Sigmoid colon (tissue), 7 donors: Measurements from ENCODE around the gene ZDHHC11. TPM values are rescaled to one million over a fixed set of nuclear protein-coding genes. Genes with fewer than 3 reads are reported as not detected.
"Not testable (repeated sequence)": the region's sequence is repeated elsewhere in the genome, so short reads cannot be mapped to it uniquely, and the experiment has no call there.

Experiments used
- DNase-seq: peaks from one replicate; pipeline ENCODE4 v3.0.0-alpha.2; 2019
- H3K27ac ChIP-seq, 4 donors: fragments of 200-600 bp; sonication (generic); one replicate each; pipeline ENCODE4 v1.5.1; 2016 to 2019; ENCODE audit warnings: mild to moderate bottlenecking in 1 of 4
- H3K27me3 ChIP-seq, 3 donors: fragments of 200-600 bp; sonication (generic); one replicate each; pipeline ENCODE4 v1.5.1; 2019; ENCODE audit warnings: mild to moderate bottlenecking in 1 of 3
- H3K36me3 ChIP-seq, 4 donors: fragments of 200-600 bp; sonication (generic); one replicate each; pipeline ENCODE4 v1.5.1; 2016 to 2019
- H3K4me1 ChIP-seq, 4 donors: fragments of 200-600 bp; sonication (generic); one replicate each; pipeline ENCODE4 v1.5.1; 2017 to 2019
- H3K4me3 ChIP-seq, 4 donors: fragments of 200-600 bp; sonication (generic); one replicate each; pipeline ENCODE4 v1.5.1; 2017 to 2019; ENCODE audit warnings: mild to moderate bottlenecking in 2 of 4, moderate library complexity in 1 of 4
- H3K9me3 ChIP-seq, 4 donors: fragments of 200-600 bp in 3 of 4; sonication (generic) in 3 of 4; one replicate each; pipeline versions ENCODE4 v1.5.1 to v1.6.1; 2013 to 2019
- CTCF ChIP-seq, 4 experiments: fragments of 450-650 bp in 3 of 4; fragments of 200-600 bp in 1 of 4; IDR thresholded peaks; one replicate each; pipeline ENCODE4 v1.5.1; 2016 to 2019; ENCODE audit warnings: antibody characterized with exemption in 4 of 4, mild to moderate bottlenecking in 3 of 4, moderate library complexity in 2 of 4
- EP300 ChIP-seq, 4 donors: sonication (generic); formaldehyde crosslinking; IDR thresholded peaks; one replicate each; pipeline ENCODE4 v1.6.1; 2017; ENCODE audit warnings: antibody characterized with exemption in 4 of 4
- POLR2A ChIP-seq, 2 donors: fragments of 450-650 bp; IDR thresholded peaks; one replicate each; pipeline ENCODE4 v1.6.1; 2016; ENCODE audit warnings: antibody characterized with exemption in 2 of 2, mild to moderate bottlenecking in 2 of 2, moderate library complexity in 2 of 2
- POLR2AphosphoS5 ChIP-seq, 4 donors: sonication (generic); formaldehyde crosslinking; IDR thresholded peaks; one replicate each; pipeline ENCODE4 v1.6.1; 2017; ENCODE audit warnings: antibody characterized with exemption in 4 of 4
- WGBS, 2 donors: extraction: QIAGEN DNeasy Blood & Tissue Kit; methylation state at CpG; one replicate each; pipeline ENCODE4 v1.1.7; 2013; 5-methylcytosine and 5-hydroxymethylcytosine counted together
- intact Hi-C: fragments of 100-400 bp; cut with DNase I; formaldehyde crosslinking; loops from one replicate; pipeline ENCODE4 v1.15.1; 2023
- polyA plus RNA-seq, 3 donors: library from polyadenylated mRNA; stranded (reverse); fragments of 200-250 nt; gene quantifications; one replicate each; pipeline ENCODE4 v1.2.3, GENCODE V29; 2013
- total RNA-seq, 4 donors: library from RNA; depleted of rRNA; stranded (reverse); fragments of >200 nt; gene quantifications; one replicate each; pipeline ENCODE4 v1.1.0, GENCODE V29; 2016
- donor health status: healthy with polysubstance abuse.
- donor health status: Bipolar disorder and iron deficiency.
- donor health status: healthy.

The ZDHHC11 gene
- total and polyA plus RNA-seq, 7 donors: 0.60 to 8.0 (median 3.7) TPM; not detected in 1

- no peak for DNase-seq
- H3K27ac ChIP-seq: no peak overlapping the region
- intact Hi-C loops: no loop called here
- no peaks in the 10 kb centered on the region for H3K9me3 ChIP-seq
- H3K27me3 ChIP-seq: no peaks in the 10 kb centered on the region
- TF ChIP-seq CTCF (IDR thresholded peaks at IDR 0.05) (no peak), EP300 (IDR thresholded peaks at IDR 0.05) (no peak), POLR2A (IDR thresholded peaks at IDR 0.05) (no peak)
- no peak overlapping the region for H3K4me3 ChIP-seq
- 78% methylated on average over 8 of the region's 8 CpGs; no CpG with 5 or more reads in 1 of the 2 donors for WGBS, 2 donors
- H3K36me3 ChIP-seq: no peaks in the 10 kb centered on the region
- H3K4me1 ChIP-seq: no peaks in the 10 kb centered on the region
Observed at GRCh38 chr5:821504-821903, 29.3 kb downstream of the ZDHHC11 start.

- no peak for TF ChIP-seq CTCF (IDR thresholded peaks at IDR 0.05)
- no peak for TF ChIP-seq POLR2AphosphoS5 (IDR thresholded peaks at IDR 0.05)
- no peak for TF ChIP-seq POLR2A (IDR thresholded peaks at IDR 0.05)
- TF ChIP-seq EP300 (IDR thresholded peaks at IDR 0.05): no peak
- Histone ChIP-seq H3K36me3 (no peaks in the 10 kb centered on the region), H3K4me3 (no peak overlapping the region), H3K9me3 (no peaks in the 10 kb centered on the region), H3K4me1 (no peaks in the 10 kb centered on the region), H3K27me3 (no peaks in the 10 kb centered on the region), H3K27ac (no peak overlapping the region)
- intact Hi-C loops: no loop called here
- DNase-seq: no peak
- 68% methylated on average over 3 of the region's 3 CpGs; no CpG with 5 or more reads in 1 of the 2 donors for WGBS, 2 donors
Observed at GRCh38 chr5:820245-820644, 30.5 kb downstream of the ZDHHC11 start.

DNA sequence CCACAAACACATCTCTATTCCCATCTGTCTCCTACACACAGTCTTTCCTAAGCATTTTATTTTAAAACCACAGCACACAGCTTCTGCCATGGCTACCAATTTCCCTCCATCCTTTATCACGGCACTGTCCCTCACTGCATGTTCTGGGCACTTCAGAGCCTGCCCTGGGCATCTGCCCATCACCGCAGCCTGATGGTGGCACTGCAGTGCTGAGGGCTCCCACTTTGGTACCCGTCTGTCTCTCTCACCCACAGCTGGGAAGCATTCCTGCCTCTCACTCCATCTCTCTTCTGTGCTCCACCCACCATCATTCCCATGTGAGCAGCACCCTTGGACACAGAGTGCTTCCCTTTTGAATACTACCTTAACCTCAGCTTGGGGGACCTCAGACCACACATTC, 31.7 kb downstream of the ZDHHC11 start:
- DNase-seq: no peak
- Histone ChIP-seq H3K4me1 (no peaks in the 10 kb centered on the region), H3K27me3 (no peaks in the 10 kb centered on the region), H3K9me3 (no peaks in the 10 kb centered on the region), H3K36me3 (no peaks in the 10 kb centered on the region), H3K27ac (no peak overlapping the region), H3K4me3 (no peak overlapping the region)
- WGBS, 2 donors: 88% methylated on average over 3 of the region's 3 CpGs; no CpG with 5 or more reads in 1 of the 2 donors
- TF ChIP-seq EP300 (IDR thresholded peaks at IDR 0.05) (no peak), POLR2A (IDR thresholded peaks at IDR 0.05) (no peak), POLR2AphosphoS5 (IDR thresholded peaks at IDR 0.05) (no peak), CTCF (IDR thresholded peaks at IDR 0.05) (no peak)
- intact Hi-C loops: no loop called here

DNA sequence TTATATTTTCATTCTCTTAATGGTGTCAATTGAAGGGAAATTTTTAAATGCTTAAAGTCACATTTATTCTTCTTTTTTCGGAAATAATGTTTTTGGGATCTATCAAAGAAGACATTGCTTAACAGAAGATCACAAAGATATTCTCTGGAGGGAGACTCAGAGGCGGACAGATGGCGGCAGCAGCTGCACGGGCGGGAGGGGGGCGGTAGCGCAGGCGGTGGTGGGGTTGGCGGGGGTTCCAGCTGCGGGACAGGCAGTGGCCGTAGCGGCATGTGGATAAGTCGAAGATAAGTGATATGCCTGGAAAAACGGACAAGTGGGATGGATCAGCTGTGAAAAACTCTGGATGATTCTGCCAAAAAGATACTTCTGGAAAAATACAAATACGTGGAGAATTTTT, 34.6 kb downstream of the ZDHHC11 start:
- H3K36me3 ChIP-seq: no peaks in the 10 kb centered on the region
- TF ChIP-seq POLR2AphosphoS5 (IDR thresholded peaks at IDR 0.05) (no peak), CTCF (IDR thresholded peaks at IDR 0.05) (no peak), EP300 (IDR thresholded peaks at IDR 0.05) (no peak), POLR2A (IDR thresholded peaks at IDR 0.05) (no peak)
- 97% methylated on average over 15 of the region's 15 CpGs; no CpG with 5 or more reads in 1 of the 2 donors for WGBS, 2 donors
- H3K4me3 ChIP-seq: no peak overlapping the region
- intact Hi-C loops: no loop called here
- no peaks in the 10 kb centered on the region for H3K4me1 ChIP-seq
- no peaks in the 10 kb centered on the region for H3K27me3 ChIP-seq
- no peak for DNase-seq
- H3K27ac ChIP-seq: no peak overlapping the region
- H3K9me3 ChIP-seq: no peaks in the 10 kb centered on the region

DNA sequence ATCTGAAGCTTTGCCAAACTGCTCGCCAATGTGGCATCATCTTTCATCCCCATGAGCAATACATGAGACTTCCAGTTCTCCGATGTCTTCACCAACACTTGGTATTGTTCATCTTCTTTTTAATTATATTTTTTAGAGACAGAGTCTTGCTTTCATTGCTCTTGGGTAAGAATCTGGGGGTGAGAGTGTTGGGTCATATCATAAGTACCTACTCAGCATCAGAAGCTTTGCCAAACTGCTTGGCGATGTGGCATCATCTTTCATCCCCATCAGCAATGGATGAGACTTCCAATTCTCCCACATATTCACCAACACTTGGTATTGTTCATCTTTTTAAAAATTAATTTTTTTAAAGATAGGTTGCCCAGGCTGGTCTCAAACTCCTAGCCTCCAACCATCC, 35.3 kb downstream of the ZDHHC11 start:
- no peaks in the 10 kb centered on the region for H3K27me3 ChIP-seq
- H3K36me3 ChIP-seq: no peaks in the 10 kb centered on the region
- no peaks in the 10 kb centered on the region for H3K9me3 ChIP-seq
- 95% methylated on average over 3 of the region's 3 CpGs; no CpG with 5 or more reads in 1 of the 2 donors for WGBS, 2 donors
- TF ChIP-seq CTCF (IDR thresholded peaks at IDR 0.05) (no peak), POLR2A (IDR thresholded peaks at IDR 0.05) (no peak), EP300 (IDR thresholded peaks at IDR 0.05) (no peak), POLR2AphosphoS5 (IDR thresholded peaks at IDR 0.05) (no peak)
- no peaks in the 10 kb centered on the region for H3K4me1 ChIP-seq
- DNase-seq: no peak
- no peak overlapping the region for H3K27ac ChIP-seq
- intact Hi-C loops: no loop called here
- H3K4me3 ChIP-seq: no peak overlapping the region

- H3K27me3 ChIP-seq, DNase-seq, H3K9me3 ChIP-seq, H3K4me3 ChIP-seq, H3K27ac ChIP-seq, H3K4me1 ChIP-seq, intact Hi-C loops, H3K36me3 ChIP-seq: not testable (repeated sequence)
- 87% methylated on average over 5 of the region's 5 CpGs; no CpG with 5 or more reads in 1 of the 2 donors for WGBS, 2 donors
Observed at GRCh38 chr5:813575-813974, 37.2 kb downstream of the ZDHHC11 start.

DNA sequence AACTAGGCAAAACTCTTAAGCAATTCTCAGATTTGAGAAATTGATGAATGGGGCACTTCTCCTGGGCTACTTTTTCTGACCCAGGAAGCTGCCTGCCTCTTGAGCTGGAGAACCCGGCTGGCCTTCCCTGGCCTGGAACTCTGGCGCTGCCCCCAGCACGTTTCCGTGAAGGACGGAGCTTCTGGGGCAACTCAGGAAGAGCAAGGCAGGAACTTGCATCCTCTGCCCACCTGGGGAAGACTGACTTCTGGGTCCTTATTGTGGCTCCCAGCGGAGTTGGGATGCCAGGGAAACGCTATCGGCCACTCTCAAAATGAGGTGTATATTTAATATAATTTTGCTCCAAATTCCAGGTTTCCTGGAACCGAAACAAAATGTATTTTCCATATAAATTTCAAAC, 39.4 kb downstream of the ZDHHC11 start:
- 85 to 89% methylated on average over 6 to 8 of the region's 9 CpGs for WGBS, 2 donors

More for the DNA sequence above, 39.4 kb downstream of the ZDHHC11 start:
- H3K36me3 ChIP-seq, DNase-seq, H3K4me3 ChIP-seq, intact Hi-C loops, H3K27me3 ChIP-seq, H3K27ac ChIP-seq, H3K9me3 ChIP-seq, H3K4me1 ChIP-seq: not testable (repeated sequence)
